Esophagus squamous epithelium (tissue), 5 donors: ENCODE measurements around the gene SLC9C2. TPM values are rescaled to one million over a fixed set of nuclear protein-coding genes. Genes with fewer than 3 reads are reported as not detected.
"Not testable (repeated sequence)": the region's sequence is repeated elsewhere in the genome, so short reads cannot be mapped to it uniquely, and the experiment has no call there.

ENCODE experiments used
- DNase-seq: peaks from one replicate; lab custom pipeline; 2025; lab: John Stamatoyannopoulos, UW
- H3K27ac ChIP-seq, 4 donors: fragments of 200-600 bp; sonication (generic); one replicate each; pipeline ENCODE4 v1.5.1; 2016 to 2019; ENCODE audit warnings: mild to moderate bottlenecking in 1 of 4
- H3K27me3 ChIP-seq, 4 donors: fragments of 200-600 bp; sonication (generic); 1 replicate in 3 of 4; 2 replicates in 1 of 4; pipeline versions ENCODE4 v1.5.1 to v1.6.0; 2017 to 2021; ENCODE audit warnings: antibody characterized with exemption in 1 of 4
- H3K36me3 ChIP-seq, 3 donors: fragments of 200-600 bp; sonication (generic); one replicate each; pipeline ENCODE4 v1.5.1; 2016 to 2019
- H3K4me1 ChIP-seq, 3 donors: fragments of 200-600 bp; sonication (generic); one replicate each; pipeline ENCODE4 v1.5.1; 2017 to 2019
- H3K4me3 ChIP-seq, 4 donors: fragments of 200-600 bp; sonication (generic); 1 replicate in 3 of 4; 2 replicates in 1 of 4; pipeline ENCODE4 v1.5.1; 2016 to 2019; ENCODE audit warnings: mild to moderate bottlenecking in 2 of 4, moderate library complexity in 1 of 4
- H3K9me3 ChIP-seq, 3 donors: fragments of 200-600 bp; sonication (generic); one replicate each; pipeline ENCODE4 v1.5.1; 2016 to 2019
- POLR2A ChIP-seq, 4 donors: fragments of 450-650 bp; IDR thresholded peaks; one replicate each; pipeline ENCODE4 v1.6.1; 2017; ENCODE audit warnings: antibody characterized with exemption in 4 of 4, mild to moderate bottlenecking in 4 of 4, moderate library complexity in 3 of 4
- WGBS, 2 donors: methylation state at CpG; one replicate each; pipeline ENCODE4 v1.1.5; 2018; 5-methylcytosine and 5-hydroxymethylcytosine counted together
- intact Hi-C: fragments of 100-400 bp; cut with DNase I; formaldehyde crosslinking; loops from one replicate; pipeline ENCODE4 v1.15.0; 2022
- total RNA-seq, 4 donors: library from RNA; depleted of rRNA; stranded (reverse); fragments of >200 nt; gene quantifications; one replicate each; pipeline ENCODE4 v1.1.0, GENCODE V29; 2016
- TF ChIP-seq, protein P1 (sequence below), 6 experiments: fragments of 450-650 bp in 4 of 6; fragments of 200-600 bp in 2 of 6; sonication (generic) in 2 of 6; IDR thresholded peaks; one replicate each; pipeline ENCODE4 v1.5.1; 2016 to 2019; ENCODE audit warnings: antibody characterized with exemption in 6 of 6, mild to moderate bottlenecking in 4 of 6, moderate library complexity in 4 of 6
- donor health status: DM: yes; HTN: yes; CAD: no.

Gene SLC9C2
- total RNA-seq, 4 donors from 2014 or later, result not detected

DNA sequence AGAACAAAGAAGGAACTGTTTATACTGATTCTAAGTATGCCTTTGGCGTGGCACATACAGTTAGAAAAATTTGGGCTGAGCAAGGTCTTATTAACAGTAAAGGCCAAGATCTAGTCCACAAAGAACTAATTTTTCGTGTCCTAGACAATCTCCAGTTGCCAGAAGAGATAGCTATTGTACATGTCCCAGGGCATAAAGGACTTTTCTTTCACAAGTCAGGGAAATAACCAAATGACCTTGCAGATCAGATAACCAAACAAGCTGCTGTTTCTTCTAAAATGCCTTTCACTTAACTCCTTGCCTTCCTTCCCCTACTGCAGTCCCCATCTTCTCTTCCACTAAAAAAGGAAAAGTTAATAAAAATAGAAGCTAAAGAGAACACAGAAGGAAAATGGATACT lies 36.2 kb upstream of the SLC9C2 start:
- intact Hi-C loops, result no loop called here
- DNase-seq, result no peak
- WGBS, 2 donors, result 51 to 59% methylated on average over 2 of the region's 2 CpGs

DNA sequence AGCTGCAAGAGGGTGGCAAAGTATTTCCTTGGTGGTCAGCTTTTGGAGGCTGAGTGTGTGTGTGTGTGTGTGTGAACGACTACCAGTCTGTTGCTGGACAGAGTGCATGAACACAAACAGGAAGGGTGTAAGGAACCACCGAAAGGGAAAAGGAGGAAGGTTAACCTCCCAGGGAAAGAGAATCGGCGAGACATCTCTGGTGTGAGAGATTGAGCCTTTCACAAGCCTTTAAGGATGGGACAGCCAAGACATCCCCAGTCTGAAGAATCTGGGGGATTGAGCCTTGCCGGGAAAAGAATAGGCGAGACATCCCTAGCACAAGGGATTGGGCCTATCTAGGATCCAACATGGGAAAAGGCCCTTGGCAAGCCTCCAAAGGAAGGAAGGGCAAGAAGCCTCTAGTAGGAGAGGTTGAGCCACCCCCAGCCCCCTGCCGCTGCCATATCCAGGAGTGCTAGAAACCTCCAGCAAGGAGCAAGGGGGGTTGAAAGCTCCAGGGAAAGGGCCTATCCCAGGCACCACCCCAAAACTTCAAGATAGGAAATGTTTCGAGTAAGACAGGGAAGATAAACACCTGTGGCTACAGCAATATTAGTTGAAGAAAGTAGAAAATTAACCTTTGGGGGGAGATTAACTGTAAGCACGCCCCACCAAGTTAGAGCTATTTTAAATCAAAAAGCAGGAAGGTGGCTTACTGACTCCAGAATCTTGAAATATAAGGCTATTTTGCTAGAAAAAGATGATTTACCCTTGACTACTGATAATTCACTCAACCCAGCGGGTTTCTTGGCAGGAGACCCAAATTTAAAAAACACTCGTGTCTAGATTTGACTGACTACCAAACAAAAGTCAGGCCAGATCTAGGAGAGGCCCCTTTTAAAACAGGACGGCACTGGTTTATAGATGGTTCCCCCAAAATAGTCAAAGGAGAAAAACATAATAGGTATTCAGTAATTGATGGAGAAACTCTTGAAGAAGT lies 35.5 kb upstream of the SLC9C2 start:
- TF ChIP-seq, protein P1, sequence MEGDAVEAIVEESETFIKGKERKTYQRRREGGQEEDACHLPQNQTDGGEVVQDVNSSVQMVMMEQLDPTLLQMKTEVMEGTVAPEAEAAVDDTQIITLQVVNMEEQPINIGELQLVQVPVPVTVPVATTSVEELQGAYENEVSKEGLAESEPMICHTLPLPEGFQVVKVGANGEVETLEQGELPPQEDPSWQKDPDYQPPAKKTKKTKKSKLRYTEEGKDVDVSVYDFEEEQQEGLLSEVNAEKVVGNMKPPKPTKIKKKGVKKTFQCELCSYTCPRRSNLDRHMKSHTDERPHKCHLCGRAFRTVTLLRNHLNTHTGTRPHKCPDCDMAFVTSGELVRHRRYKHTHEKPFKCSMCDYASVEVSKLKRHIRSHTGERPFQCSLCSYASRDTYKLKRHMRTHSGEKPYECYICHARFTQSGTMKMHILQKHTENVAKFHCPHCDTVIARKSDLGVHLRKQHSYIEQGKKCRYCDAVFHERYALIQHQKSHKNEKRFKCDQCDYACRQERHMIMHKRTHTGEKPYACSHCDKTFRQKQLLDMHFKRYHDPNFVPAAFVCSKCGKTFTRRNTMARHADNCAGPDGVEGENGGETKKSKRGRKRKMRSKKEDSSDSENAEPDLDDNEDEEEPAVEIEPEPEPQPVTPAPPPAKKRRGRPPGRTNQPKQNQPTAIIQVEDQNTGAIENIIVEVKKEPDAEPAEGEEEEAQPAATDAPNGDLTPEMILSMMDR (IDR thresholded peaks at IDR 0.05), result no peak
- TF ChIP-seq POLR2A (IDR thresholded peaks at IDR 0.05), result no peak
- Histone ChIP-seq H3K4me3 (no peak overlapping the region), H3K4me1 (peaks cover 0 to 3% (median 0%) of the 10 kb centered on the region in 3 donors), H3K27me3 (no peaks in the 10 kb centered on the region), H3K27ac (no peak overlapping the region), H3K9me3 (peaks cover 0 to 19% (median 11%) of the 10 kb centered on the region in 3 donors), H3K36me3 (no peaks in the 10 kb centered on the region)
- no peak for DNase-seq
- WGBS, 2 donors, result 82 to 83% methylated on average over 12 of the region's 12 CpGs
- intact Hi-C loops, result no loop called here

More for the DNA sequence above, 36.2 kb upstream of the SLC9C2 start:
- Histone ChIP-seq H3K4me3 (no peak overlapping the region), H3K9me3 (peaks cover 0 to 21% (median 11%) of the 10 kb centered on the region in 3 donors), H3K27me3 (no peaks in the 10 kb centered on the region), H3K36me3 (no peaks in the 10 kb centered on the region), H3K27ac (no peak overlapping the region), H3K4me1 (peaks cover 0 to 3% (median 0%) of the 10 kb centered on the region in 3 donors)
- no peak for TF ChIP-seq POLR2A (IDR thresholded peaks at IDR 0.05)
- TF ChIP-seq, protein P1 (IDR thresholded peaks at IDR 0.05), result no peak

DNA sequence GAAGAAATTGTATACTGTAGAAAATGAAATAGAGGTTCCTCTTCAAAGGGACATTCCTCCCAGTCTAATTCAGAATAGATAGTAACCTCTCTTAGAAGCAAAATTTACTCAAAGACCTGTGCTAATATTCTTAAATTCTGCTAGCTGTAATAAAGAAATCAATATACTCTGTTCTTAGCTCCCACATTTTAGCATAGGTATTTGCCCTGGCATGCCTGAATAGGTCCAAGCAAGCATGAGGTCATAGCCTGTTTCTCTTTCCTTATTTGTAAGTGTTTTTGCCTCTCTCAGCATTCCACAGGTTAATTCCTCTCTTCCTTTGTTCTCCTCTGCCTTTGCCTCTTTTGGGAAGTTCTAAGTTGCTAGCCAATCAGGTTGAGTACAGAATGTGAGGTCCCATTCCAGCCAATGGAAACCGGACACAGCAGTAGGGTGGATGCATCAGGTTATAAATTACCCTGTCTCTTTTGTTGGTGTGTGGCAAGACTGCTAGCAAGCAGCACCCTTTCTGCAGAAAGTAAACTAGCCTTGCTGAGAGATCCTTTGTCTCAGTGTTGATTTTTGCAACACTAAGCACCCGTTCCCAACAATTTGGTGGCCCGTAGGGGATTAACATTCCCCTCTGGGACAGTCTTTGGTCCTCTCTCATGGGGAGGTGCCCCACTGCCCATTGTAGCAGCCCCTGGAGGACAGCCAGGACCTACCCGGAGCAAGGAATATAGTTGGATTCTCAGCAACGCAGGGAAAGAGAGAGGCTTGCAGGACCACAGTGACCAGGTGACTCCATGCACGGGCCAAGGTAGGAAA lies 34.6 kb upstream of the SLC9C2 start:
- H3K27ac ChIP-seq, H3K4me3 ChIP-seq, intact Hi-C loops, H3K36me3 ChIP-seq, H3K4me1 ChIP-seq, H3K27me3 ChIP-seq, DNase-seq: not testable (repeated sequence)
- 31 to 69% methylated on average over 3 to 6 of the region's 6 CpGs for WGBS, 2 donors
- H3K9me3 ChIP-seq, result peaks cover 0 to 12% (median 11%) of the 10 kb centered on the region in 3 donors

DNA sequence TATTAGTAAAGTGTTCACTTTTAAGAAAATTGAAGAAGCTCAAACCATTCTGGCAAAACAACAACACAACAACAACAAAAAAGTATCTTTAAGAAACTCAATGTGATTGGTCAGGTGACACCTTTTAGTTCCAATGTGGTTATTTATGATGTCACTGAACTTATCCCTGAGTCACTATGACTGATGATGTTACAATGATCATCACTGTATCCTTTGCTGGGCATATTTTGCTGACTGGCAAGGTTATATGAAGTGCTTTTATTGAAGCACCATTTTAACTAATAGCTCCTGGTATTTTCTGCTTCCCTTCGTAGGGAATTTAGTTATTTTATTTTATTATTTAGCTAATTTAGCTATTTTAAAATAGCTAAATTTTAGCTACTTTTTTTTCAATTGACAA lies 32.2 kb upstream of the SLC9C2 start, which contains the start of gene TEX50:
TSS of gene TEX50 (plus strand) at position 223 of the 400 bp plus-strand sequence. CDS start 184 bp downstream, outside the sequence.
- no peak within 1 kb of the TSS for H3K4me3 ChIP-seq
- peaks cover 0 to 12% (median 11%) of the 10 kb centered on the region in 3 donors for H3K9me3 ChIP-seq
- 67 to 83% methylated on average over 1 of the region's 1 CpG for WGBS, 2 donors
- intact Hi-C loops, result no loop called here
- H3K27me3 ChIP-seq, result no peaks in the 10 kb centered on the region
- H3K4me1 ChIP-seq, result no peaks in the 10 kb centered on the region
- H3K27ac ChIP-seq, result no peak within 1 kb of the TSS
- no peak for DNase-seq
- H3K36me3 ChIP-seq, result no peaks in the 10 kb centered on the region
- TF ChIP-seq POLR2A (IDR thresholded peaks at IDR 0.05), result no peak
- TF ChIP-seq, protein P1 (IDR thresholded peaks at IDR 0.05), result no peak

DNA sequence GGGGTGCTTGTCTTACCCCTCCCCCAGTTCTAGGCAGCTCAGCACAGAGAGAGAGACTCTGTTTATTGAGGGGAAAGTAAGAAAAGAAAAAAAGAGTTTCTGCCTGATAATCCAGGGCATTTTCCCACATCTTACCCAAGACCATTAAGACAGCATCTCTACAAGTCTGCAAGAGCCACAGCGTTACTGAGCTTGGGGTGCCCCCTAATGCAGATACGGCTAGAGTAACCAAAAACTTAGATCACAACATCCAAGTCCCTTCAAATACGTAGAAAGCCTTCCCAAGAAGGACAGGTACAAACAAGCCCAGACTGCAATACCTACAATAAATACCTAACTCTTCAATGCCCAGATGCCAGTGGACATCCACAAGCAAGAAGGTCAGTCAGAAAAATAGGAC lies 26.0 kb upstream of the SLC9C2 start:
- intact Hi-C loops, result no loop called here
- Histone ChIP-seq H3K27me3 (no peaks in the 10 kb centered on the region), H3K27ac (no peak overlapping the region), H3K9me3 (no peaks in the 10 kb centered on the region), H3K4me1 (no peaks in the 10 kb centered on the region), H3K4me3 (no peak overlapping the region), H3K36me3 (no peaks in the 10 kb centered on the region)
- TF ChIP-seq POLR2A (IDR thresholded peaks at IDR 0.05), result no peak
- TF ChIP-seq, protein P1 (IDR thresholded peaks at IDR 0.05), result no peak
- no peak for DNase-seq
- WGBS, 2 donors, result 59 to 87% methylated on average over 3 of the region's 3 CpGs
